Stimulated activated CD4-positive, alpha-beta T cell treated with anti-CD3 and anti-CD28 coated beads, Interleukin-12 subunit alpha, Interleukin-12 subunit beta, amount 100 ng/mL, for 24 hours (primary cell): ENCODE results near the gene MXD4.
"Not testable (repeated sequence)": the region's sequence is repeated elsewhere in the genome, so short reads cannot be mapped to it uniquely, and the experiment has no call there.

Experiments used
- DNase-seq, 2 experiments: peaks; one replicate each; pipeline ENCODE4 v3.0.0-alpha.2; 2020; ENCODE audit warnings: low read depth in 2 of 2

Gene MXD4

DNA sequence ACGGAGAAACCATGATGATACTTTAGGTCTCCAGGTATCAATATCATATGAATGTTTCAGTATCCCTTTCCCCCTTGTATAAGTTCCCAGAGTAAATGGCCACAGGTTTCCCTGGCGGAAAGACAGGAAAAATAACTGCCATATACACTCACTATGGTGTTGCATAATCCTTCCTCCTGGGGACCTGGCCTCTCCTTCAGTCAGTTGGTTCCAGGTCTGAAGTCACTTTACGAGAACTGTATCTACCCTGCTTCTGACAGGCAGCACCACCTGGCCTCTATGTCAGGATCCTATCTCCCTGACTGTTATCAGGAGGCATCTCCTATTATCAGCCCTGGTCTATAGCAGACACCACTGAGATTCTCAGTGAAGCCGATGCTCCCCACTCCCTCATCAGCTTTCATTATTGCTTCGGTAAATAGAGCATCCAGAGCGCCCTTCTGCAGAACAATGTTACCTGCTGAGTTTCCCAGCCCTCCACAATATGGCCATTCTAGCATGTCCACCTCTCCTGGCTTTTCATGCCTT lies 42.6 kb downstream of the MXD4 start:
- no peak for DNase-seq

DNA sequence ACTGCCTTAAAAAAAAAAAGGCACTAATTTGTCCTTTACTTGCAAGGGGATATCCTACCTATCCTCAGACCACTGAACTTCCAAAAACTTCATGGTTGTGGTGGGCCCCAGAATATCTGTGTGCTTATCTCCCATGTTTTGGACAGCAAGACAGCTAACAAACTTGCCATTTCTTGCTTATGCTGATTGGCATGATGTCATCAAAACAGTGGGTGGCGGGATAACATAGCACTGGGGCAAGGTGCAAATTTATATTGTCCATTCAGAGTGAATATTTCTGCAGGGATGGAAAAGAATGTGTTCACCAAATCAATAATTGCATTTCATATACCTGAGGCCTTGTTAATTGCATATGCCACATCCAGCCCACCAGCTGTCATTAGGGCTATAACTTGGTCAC lies 43.5 kb downstream of the MXD4 start:
- DNase-seq: no peak

DNA sequence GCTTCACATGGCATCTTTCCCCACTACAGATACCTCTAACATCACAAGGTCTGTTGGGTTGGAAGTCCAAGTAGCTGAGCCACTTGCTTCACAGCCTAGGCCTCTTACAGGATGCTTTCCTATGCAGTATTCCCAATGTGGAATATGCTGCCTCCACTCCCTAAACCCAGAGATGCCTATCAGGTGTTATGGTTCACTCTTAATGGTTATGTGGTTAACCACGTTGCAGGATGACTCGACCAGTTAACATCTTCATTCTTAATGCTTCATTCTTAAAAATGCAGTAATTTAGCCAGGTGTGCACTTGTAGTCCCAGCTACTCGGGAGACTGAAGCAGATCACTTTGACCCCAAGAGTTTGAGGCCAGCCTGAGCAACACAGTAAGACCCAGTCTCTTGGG lies 44.2 kb downstream of the MXD4 start:
- DNase-seq: no peak

DNA sequence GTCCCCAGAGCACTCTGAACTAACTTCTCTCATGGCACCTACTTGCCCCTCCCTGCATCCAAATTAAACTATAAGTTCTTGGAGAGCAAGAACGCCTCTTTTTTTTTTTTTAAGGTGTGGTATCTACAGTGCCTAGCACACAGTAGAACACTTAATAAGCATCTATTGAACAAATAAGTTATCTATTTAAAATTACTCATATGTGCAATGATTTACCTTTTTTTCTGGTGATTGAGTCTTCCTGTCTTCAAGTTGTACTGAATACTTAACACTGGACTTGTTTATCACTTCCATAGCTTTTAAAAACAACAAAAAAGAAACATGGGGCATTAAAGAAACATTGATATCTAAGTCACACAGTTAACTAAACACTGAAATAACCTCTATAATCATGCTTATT lies 49.1 kb downstream of the MXD4 start:
- no peak for DNase-seq

GRCh38 chr4:2202789-2203188 lies 59.1 kb downstream of the MXD4 start:
- DNase-seq: not testable (repeated sequence)
